ENCODE results near the gene TOGARAM2.

DNA sequence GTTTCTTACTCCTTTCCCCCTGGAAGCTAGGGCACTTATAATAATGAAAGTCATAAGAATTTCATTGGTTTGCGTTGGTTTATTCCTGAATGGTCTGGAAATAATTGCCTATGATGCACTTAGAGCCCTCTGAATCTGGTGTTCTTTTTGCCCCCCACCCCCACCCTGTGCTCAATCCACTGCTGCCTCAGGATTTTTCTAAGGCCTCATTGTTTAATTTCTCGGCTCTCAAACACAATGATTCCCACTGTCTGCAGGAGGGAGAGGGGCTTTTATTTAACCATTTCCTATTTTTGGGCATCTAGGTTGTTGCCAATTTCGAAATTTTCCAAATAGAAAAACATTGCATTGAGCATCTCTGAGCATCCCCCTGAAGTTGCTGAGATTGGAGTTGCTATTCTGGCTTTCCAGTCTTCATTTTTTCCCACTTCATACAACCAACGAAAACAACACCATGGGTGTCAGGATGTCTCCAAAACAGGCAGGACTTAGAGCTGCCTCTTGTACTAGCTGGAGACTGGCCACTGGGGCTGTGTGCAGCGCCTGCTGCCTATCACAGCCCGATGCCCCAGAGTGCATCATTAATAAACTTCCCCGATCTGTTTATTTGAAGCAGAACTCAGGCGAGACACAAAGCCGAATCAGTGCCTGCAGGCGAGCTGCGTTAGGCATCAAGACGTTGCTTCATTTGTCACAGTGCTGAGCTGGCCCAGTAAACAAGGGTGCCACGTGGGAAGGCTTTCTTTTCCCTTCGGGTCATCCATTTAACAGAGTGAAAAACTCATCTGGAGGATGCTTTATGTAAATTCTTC lies 95.0 kb downstream of the TOGARAM2 start:
- TF ChIP-seq ARNTL (CRISPR knock-in tag; IDR thresholded peaks at IDR 0.05; ENCODE audit: borderline replicate concordance, low read depth), result no peak
- TF ChIP-seq, protein P1, sequence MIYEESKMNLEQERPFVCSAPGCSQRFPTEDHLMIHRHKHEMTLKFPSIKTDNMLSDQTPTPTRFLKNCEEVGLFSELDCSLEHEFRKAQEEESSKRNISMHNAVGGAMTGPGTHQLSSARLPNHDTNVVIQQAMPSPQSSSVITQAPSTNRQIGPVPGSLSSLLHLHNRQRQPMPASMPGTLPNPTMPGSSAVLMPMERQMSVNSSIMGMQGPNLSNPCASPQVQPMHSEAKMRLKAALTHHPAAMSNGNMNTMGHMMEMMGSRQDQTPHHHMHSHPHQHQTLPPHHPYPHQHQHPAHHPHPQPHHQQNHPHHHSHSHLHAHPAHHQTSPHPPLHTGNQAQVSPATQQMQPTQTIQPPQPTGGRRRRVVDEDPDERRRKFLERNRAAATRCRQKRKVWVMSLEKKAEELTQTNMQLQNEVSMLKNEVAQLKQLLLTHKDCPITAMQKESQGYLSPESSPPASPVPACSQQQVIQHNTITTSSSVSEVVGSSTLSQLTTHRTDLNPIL (CRISPR knock-in tag; IDR thresholded peaks at IDR 0.05; ENCODE audit: low read depth), result no peak
- no peak for TF ChIP-seq TCF4 (CRISPR knock-in tag; IDR thresholded peaks at IDR 0.05; ENCODE audit: borderline replicate concordance)
- no peak for TF ChIP-seq ZNF565 (CRISPR knock-in tag; conservative IDR thresholded peaks at IDR 0.05; ENCODE audit: low read depth)
- TF ChIP-seq, protein P2, sequence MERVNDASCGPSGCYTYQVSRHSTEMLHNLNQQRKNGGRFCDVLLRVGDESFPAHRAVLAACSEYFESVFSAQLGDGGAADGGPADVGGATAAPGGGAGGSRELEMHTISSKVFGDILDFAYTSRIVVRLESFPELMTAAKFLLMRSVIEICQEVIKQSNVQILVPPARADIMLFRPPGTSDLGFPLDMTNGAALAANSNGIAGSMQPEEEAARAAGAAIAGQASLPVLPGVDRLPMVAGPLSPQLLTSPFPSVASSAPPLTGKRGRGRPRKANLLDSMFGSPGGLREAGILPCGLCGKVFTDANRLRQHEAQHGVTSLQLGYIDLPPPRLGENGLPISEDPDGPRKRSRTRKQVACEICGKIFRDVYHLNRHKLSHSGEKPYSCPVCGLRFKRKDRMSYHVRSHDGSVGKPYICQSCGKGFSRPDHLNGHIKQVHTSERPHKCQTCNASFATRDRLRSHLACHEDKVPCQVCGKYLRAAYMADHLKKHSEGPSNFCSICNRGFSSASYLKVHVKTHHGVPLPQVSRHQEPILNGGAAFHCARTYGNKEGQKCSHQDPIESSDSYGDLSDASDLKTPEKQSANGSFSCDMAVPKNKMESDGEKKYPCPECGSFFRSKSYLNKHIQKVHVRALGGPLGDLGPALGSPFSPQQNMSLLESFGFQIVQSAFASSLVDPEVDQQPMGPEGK (CRISPR knock-in tag; IDR thresholded peaks at IDR 0.05; ENCODE audit: borderline replicate concordance), result no peak
- no peak for TF ChIP-seq SNAI2 (CRISPR knock-in tag; IDR thresholded peaks at IDR 0.05)
- no peak for TF ChIP-seq PPARA (CRISPR knock-in tag; IDR thresholded peaks at IDR 0.05; ENCODE audit: borderline replicate concordance)
- TF ChIP-seq RARB (CRISPR knock-in tag; IDR thresholded peaks at IDR 0.05), result no peak
- TF ChIP-seq ZFP3 (CRISPR knock-in tag; IDR thresholded peaks at IDR 0.05), result no peak
- no peak for TF ChIP-seq TOX (CRISPR knock-in tag; IDR thresholded peaks at IDR 0.05; ENCODE audit: borderline replicate concordance)
- TF ChIP-seq ZNF8 (CRISPR knock-in tag; IDR thresholded peaks at IDR 0.05), result no peak
- TF ChIP-seq ZFP30 (CRISPR knock-in tag; IDR thresholded peaks at IDR 0.05), result no peak
